T-helper 22 cell (primary cell): ENCODE measurements around the gene TIMM50.
"Not testable (repeated sequence)": the region's sequence is repeated elsewhere in the genome, so short reads cannot be mapped to it uniquely, and the experiment has no call there.

Experiments used
- DNase-seq: peaks from one replicate; pipeline ENCODE4 v3.0.0-alpha.2; 2020; ENCODE audit warnings: low read depth

TIMM50 gene

DNA sequence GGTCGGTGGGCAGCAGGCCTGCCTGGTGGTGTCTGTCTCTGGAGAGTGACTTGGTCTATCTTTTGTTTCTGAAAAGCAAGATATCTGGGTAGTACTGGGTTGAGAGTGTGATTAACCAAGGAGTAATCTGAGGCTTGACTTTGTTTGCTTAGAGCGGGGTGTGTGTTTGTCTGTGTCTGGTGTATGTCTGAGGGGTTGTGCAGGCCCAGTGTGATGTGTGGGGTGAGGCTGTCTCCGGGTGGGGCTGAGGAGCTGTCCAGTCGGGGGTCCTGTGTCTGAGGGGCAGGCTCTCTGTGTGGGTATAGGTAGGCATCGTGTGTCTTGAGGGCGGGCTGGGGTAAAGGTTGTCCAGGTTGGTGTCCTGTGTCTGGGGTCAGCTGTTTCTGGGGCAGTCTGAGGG, 11.1 kb upstream of the TIMM50 start:
- DNase-seq = no peak

DNA sequence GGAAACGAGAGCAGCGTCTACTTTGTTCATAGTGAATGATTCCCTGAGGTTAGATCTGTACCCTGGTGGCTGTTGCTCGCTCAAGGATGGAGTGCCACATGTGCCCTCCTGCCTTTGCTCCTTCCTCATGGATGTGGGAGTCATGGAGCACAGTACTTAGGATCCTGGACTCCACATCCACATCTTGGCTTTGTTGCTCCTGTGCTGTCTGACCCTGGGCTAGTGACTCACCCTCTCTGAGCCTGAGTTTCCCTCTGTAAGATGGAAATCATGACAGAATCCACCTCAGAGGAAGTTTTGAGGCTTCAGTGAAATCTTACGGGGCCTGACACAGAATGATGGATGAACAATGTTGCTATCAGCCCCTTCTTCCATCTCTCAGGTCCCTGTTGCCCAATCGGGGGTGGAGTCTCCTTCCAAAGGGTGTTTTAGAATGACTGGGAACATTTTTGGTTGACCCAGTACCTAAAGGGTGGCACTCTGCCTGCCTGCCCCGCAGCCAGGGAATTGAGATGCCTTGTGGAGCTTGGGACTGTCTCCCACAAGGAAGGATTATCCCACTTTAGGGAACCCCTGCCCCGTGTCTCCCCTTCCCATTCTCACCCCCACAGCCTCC, 9.8 kb upstream of the TIMM50 start:
- no peak for DNase-seq

DNA sequence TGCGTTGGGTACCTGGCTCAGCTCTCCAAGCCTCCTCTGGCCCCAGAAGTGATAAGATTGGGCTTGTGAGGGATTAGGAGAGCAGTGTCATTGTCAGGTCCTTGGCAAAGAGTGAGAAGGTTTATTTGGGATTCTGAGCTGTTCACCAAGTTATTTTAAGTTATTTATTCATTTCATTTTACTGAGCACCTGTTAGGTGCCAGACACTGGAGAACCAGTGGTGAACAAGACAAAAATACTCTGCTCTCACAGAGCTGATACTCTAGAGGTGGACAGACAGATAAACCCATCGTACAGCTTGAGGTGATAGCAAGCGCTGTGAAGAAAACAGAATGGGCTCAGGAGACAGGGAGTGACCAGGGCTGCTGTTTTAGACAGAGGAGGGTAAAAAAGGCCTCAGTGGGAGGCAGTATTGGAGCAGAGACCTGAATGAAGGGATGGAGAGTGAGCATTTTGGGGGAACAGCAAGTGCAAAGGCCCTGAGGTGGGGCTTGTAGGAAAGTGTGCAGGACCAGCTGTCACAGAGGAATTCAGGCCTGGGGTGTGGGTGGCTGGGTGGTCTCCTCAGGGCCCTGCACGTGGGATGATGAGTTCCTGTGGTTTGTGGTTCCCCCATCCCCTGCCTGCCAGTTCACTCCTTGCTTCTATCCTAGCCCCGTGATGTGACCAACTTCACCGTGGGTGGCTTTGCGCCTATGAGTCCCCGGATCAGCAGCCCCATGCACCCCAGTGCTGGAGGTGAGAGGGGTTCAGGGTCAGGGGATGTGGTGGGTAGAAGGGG, 8.7 kb upstream of the TIMM50 start:
- DNase-seq = no peak

DNA sequence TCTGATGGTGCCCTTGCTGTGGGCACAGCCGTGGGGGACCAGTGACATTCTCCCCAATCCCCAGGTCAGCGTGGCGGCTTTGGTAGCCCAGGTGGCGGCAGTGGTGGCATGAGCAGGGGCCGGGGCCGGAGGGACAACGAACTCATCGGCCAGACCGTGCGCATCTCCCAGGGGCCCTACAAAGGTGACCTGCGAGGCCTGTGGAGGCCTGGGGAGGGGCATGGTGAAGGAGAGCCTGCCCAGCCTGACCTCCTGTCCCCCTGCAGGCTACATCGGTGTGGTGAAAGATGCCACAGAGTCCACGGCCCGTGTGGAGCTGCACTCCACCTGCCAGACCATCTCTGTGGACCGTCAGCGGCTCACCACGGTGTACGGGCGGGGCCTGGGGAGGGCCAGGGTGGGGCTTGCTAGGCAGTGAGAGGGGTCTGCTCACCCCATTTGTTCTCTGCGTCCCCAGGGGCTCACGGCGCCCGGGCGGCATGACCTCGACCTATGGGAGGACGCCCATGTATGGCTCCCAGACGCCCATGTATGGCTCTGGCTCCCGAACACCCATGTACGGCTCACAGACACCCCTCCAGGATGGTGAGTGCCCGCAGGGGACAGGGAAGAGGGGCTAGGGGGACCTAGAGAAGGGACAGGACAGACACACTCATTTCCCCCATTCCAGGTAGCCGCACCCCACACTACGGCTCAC, 7.7 kb upstream of the TIMM50 start:
- DNase-seq = no peak

DNA sequence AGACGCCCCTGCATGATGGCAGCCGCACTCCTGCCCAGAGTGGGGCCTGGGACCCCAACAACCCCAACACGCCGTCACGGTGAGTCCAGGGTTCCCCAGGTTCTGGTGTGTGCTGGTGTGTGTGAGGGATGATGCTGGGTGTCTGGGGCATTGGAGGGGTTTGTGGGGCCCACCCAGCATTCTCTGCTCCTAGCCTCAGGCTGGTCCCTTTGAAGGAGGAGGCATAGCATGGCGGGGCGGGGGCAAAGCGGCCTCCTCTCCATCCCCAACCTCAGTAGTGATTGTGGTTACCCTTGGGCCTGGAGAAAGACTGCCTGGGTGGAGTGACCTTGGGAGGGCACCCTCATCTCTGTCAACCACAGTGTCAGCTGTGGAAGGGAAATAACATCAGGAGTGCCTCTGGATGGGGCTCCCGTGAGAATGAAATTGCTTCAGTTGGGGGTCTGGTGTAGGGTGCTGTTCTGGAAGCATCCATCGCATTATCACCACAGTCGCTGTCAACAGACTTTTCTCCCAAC, 7.1 kb upstream of the TIMM50 start:
- DNase-seq = no peak

DNA sequence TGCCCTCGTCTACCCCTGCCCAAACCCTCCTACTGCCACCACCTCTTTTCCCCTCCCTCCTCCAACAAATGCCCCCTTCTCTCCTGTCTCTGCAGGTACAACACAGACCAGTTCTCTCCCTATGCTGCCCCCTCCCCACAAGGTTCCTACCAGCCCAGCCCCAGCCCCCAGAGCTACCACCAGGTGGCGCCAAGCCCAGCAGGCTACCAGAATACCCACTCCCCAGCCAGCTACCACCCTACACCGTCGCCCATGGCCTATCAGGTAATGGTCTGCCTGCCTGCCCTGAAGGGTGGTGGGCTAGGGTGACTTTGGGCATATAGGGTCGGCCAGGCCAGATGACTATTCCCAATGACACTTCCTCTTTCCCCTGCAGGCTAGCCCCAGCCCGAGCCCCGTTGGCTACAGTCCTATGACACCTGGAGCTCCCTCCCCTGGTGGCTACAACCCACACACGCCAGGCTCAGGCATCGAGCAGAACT, 6.5 kb upstream of the TIMM50 start:
- DNase-seq = peak; percentile 31

DNA sequence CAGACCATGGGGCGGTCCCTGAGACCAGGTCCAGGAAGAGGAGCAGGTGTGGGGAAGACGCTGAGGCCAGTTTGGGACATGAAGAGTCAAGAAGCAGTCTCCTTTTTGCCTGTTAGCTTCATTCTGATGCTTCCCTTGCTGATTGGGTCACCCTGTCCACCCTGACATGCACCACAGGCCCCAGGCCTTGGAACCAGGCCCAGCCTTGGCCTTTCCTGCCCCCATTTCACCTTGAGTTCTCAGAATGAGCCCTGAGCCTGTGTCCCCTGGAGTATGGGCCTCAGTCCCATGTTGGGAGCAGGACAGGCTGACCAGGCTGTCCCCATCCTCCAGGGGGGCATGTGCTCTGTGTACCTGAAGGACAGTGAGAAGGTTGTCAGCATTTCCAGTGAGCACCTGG, 4.9 kb upstream of the TIMM50 start:
- DNase-seq = no peak

DNA sequence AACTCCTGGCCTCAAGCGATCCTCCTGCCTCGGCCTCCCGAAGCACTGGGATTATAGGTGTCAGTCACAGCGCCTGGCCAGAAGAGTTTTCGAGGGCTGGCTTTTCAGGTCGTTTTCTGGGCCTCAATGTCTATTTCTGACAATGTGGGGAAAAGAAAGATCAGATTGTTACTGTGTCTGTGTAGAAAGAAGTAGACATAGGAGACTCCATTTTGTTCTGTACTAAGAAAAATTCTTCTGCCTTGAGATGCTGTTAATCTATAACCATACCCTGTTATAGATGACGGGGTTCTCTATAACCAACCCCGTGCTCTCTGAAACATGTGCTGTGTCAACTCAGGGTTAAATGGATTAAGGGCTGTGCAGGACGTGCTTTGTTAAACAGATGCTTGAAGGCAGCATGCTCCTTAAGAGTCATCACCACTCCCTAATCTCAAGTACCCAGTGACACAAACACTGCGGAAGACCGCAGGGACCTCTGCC, 1.3 kb upstream of the TIMM50 start:
- DNase-seq = not testable (repeated sequence)

DNA sequence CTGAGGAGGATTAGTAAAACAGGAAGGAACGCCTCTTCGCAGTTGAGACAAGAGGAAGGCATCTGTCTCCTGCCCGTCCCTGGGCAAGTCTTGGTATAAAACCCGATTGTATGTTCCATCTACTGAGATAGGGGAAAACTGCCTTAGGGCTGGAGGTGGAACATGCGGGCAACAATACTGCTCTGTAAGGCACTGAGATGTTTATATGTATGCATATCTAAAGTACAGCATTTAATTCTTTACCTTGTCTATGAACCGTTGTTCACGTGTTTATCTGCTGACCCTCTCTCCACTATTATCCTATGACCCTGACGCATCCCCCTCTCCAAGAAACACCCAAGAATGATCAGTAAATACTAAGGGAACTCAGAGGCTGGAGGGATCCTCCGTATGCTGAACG, 722 bp upstream of the TIMM50 start:
- DNase-seq = no peak

DNA sequence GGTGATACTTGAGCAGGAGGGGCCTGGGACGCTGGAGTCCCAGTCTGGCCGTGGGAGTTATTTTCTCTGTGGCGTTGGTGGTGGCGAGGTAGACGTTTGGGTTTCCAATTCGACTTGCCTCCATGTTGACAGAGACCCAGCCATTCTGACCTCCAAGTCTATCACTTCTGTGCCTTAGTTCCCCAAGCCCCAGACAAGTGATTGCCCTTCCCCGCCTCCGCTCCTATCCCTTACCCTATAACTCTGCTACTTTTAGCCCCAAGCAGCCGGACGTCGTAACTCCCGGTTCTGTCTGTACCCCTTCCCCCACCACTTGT, 549 bp downstream of the TIMM50 start:
- DNase-seq = no peak

DNA sequence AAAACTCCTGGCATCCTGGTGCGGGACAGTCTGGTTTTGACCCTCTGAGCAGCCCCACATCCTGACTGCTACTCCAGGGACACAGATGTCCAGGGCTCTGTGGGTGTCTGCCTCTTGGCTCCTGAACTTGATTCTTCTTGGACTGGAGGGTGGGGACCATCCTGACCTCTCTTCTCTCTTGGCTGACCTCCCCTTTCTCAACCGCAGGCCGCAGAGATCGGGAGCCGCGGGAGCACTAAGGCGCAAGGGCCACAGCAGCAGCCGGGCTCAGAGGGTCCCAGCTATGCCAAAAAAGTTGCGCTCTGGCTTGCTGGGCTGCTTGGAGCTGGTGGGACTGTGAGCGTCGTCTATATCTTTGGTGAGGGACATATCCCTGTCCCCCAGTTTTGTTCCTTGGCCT, 1.0 kb downstream of the TIMM50 start:
- no peak for DNase-seq

DNA sequence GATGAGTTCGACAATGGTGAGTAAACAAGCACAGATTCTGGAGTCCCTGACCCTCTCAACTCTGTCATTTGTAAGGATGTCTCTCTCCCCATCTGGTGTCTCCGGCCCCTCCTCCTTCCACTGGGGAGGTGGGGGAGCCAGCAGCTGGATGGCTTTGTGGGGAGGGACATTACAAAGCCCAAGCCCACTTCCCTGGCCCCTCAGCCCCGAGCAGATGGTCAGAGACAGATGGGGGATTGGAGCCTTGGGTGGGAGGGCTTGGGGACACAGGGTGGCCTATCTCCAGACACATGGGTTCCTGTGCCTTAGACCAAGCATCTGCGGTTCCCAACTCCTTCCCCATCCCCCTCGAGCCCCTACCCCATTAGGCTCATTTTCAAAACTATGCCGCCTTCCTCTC, 2.5 kb downstream of the TIMM50 start:
- no peak for DNase-seq

DNA sequence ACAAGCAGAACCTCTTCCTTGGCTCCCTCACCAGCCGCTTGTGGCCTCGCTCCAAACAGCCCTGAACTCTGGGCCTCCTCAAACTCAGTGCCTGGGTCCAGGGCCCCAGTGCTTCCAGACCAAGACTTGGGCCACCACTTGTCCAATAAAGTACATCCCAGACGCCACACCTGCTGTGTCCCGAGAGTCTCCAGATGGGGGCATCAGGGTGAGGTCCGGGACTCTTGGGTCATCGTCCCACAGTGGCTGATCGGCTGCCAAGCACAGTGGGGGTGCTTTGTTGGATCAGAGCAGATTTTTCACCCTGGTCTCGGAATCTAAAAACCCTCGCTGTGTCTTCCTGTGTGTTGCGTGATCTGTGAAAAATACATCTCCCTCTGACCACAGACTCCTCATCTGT, 9.1 kb downstream of the TIMM50 start:
- DNase-seq = no peak

DNA sequence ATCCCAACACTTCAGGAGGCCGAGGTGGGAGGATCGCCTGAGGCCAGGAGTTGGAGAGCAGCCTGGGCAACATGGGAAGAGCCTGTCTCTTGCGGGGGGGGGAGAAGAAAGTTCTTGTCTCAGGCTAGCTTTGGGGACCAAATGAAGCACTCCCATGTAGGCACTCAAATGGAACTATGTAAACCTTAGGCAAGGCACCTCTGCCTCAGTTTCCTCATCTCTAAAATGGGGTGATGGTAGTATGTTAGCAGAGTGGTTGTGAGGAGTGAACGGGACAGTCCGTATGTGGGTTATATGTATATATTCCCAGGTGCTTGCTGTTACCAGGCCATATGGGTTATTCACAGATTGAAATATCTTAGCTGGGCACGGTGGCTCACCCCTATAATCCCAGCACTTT, 11.6 kb downstream of the TIMM50 start:
- no peak for DNase-seq

DNA sequence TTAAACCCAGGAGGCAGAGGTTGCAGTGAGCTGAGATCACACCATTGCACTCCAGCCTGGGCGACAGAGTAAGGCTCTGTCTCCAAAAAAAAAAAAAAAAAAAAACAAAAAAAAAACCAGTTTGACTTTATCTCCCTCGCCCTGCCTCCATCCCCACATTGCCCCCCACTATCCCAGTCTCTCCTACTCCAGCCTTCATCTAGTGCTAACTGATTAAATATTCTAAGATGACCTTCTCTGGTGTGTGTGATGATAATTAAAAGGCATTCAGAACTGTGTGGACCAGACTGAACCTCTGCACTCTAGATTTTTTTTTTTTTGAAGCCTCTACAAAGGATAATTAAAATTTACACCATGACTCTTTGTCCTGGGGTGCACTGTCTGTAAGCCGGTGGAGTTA, 12.2 kb downstream of the TIMM50 start:
- DNase-seq = no peak

DNA sequence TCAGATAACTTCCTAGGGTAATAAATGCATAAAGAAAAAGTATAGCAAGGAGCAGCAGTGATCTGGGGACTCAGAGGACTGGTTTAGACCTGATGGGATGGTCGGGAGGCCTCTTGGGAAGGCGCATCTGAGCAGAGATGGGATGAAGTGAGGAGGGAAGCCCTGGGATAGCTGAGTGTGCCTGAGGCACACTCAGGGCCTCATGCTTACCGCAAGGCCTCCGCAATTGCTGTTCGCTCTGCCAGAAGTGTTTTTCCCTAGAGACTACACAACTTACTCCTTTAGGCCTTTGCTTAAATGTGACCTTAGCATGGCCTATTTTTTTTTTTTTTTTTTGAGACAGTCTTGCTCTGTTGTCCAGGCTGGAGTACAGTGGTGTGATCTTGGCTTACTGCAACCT, 14.0 kb downstream of the TIMM50 start:
- DNase-seq = no peak

DNA sequence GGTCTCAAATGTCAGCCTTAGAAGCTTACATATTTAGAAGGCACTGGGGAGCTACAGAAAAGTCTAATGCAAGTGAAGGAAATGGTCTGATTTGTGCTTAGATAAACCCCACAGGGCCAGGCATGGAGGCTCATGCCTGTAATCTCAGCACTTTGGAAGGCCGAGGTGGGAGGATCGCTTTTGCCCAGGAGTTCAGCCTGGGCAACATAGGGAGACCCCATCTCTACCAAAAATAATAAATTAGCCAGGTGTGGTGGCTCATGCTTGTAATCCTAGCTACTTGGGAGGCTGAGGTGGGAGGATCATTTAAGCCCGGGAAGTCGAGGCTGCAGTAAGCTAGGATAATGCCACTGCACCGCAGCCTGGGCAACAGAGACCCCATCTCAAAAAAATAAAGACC, 15.4 kb downstream of the TIMM50 start:
- no peak for DNase-seq

DNA sequence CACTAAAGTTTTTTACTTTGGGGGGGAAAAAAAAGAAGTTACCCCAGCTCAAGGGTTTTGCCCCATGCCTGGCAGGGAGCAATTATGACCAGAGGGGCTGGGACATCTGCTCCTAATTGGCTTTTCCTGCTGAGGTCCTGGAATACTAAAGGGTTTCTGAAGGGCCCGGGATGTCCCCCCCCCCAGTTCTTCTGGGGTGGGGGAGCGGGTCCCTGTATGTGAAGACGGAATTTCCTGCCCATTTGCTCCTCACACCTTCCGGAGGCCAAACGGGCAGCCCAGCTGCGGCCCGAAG, 17.0 kb downstream of the TIMM50 start:
- DNase-seq = no peak

DNA sequence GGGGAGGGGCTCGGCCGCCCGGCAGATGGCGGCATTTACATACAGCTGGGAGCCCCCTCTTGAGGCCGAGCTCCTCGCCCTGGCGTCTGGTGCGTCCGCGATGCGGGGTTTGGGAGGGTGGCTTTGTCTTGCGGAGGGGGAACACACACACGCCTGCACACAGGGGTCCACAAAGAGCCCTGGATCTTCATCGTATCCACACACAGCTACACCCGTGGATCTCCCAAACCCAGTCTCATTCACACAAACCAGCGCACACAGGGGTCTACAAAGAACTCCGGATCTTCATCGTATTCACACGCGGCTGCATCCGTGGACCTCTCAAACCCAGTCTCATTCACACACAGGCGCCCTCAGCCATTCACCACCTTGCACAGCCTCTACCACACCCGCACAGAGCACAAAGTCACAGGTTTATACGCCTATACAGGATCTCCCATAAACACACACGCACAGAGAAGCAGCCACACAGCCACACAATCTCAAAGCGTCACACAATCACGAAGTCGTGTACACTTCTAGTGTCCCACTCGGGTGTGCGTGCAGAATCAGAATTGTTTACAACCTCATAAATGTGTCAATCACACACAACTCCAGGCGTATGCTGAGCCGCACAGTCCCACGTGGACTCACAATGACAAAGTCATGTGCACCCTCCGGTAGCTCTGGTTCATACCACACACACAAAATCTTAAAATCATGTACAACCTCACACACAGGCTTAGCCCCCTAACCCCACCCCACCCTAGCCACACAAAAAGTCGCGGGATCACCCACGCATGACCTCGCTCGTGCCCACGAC, 17.6 kb downstream of the TIMM50 start:
- no peak for DNase-seq

DNA sequence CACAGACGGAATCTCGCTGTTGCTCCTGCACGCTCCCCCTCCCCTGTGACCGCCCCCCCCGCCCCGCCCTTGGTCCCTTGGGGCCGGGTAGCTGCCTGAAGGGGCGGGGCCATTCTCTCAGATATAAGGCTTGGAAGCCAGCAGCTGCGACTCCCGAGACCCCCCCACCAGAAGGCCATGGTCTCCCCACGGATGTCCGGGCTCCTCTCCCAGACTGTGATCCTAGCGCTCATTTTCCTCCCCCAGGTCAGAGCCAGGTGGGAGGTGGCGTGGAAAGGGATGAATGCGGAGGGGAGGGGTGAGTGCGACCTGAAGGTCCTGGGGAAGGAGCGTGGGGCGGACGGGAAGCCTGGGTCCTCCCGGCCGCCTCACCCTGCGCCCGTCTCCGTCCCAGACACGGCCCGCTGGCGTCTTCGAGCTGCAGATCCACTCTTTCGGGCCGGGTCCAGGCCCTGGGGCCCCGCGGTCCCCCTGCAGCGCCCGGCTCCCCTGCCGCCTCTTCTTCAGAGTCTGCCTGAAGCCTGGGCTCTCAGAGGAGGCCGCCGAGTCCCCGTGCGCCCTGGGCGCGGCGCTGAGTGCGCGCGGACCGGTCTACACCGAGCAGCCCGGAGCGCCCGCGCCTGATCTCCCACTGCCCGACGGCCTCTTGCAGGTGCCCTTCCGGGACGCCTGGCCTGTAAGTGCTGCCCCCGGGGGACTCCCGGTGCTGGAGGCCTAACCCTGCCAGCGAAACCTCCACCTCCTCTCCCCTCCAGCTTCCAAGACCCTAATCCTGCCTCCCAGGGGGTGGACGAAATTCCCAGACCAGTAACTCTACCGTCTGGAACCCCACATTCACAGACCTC, 18.4 kb downstream of the TIMM50 start, which contains the start of gene DLL3:
DLL3 (plus strand) TSS at position 150 of the 845 bp plus-strand sequence; CDS start at position 178, 28 bp downstream.
- DNase-seq = no peak

DNA sequence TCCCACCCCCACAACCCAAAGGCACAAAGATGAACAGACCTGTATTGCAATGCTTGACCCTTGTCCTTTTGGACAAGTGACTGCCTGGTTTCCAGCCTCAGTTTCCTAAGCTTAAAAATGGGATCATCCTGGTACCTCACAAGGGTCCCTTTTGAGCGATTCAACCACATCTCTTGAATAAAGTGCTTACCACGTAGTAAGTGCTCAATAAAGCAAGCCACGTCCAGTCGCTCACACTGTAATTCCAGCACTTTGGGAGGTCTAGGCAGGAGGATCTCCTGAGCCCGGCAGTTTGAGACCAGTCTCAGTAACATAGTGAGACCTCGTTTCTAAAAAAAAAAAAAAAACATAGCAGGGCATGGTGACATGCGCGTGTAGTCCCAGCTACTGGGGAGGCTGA, 19.3 kb downstream of the TIMM50 start:
- DNase-seq = no peak
